Stimulated activated CD8-positive, alpha-beta memory T cell treated with anti-CD3 and anti-CD28 coated beads, Interleukin-12 subunit alpha, Interleukin-12 subunit beta, amount 100 ng/mL, for 1 hour (primary cell): Measurements from ENCODE around the gene FAM13A.

Experiments
- DNase-seq: peaks from one replicate; pipeline ENCODE4 v3.0.0-alpha.2; 2020; ENCODE audit warnings: low read depth

Gene FAM13A

GRCh38 chr4:88836216-88836615, 220.8 kb downstream of the FAM13A start:
- DNase-seq: no peak

- DNase-seq: no peak
Measured at GRCh38 chr4:88831031-88831430, 226.0 kb downstream of the FAM13A start.

- no peak for DNase-seq
Measured at GRCh38 chr4:88830598-88830997, 226.4 kb downstream of the FAM13A start.

GRCh38 chr4:88828842-88829571, 228.0 kb downstream of the FAM13A start:
- no peak for DNase-seq

GRCh38 chr4:88827442-88827841, 229.5 kb downstream of the FAM13A start:
- DNase-seq: no peak

GRCh38 chr4:88826771-88827170, 230.2 kb downstream of the FAM13A start:
- DNase-seq: no peak

GRCh38 chr4:88825931-88826330, 231.1 kb downstream of the FAM13A start:
- DNase-seq: no peak

- peak; percentile 32 for DNase-seq
Measured at GRCh38 chr4:88823058-88823919, 233.7 kb downstream of the FAM13A start.

- no peak for DNase-seq
Measured at GRCh38 chr4:88822034-88822789, 234.8 kb downstream of the FAM13A start.

GRCh38 chr4:88821522-88821921, 235.5 kb downstream of the FAM13A start:
- DNase-seq: no peak

- no peak for DNase-seq
Measured at GRCh38 chr4:88820698-88821415, 236.1 kb downstream of the FAM13A start.

- DNase-seq: no peak
Measured at GRCh38 chr4:88819818-88820697, 236.9 kb downstream of the FAM13A start.

- peak; percentile 30 for DNase-seq
Measured at GRCh38 chr4:88818631-88819470, 238.1 kb downstream of the FAM13A start.

- DNase-seq: no peak
Measured at GRCh38 chr4:88817740-88818139, 239.2 kb downstream of the FAM13A start.

- DNase-seq: no peak
Measured at GRCh38 chr4:88816360-88816759, 240.6 kb downstream of the FAM13A start.

GRCh38 chr4:88814043-88814617, 242.9 kb downstream of the FAM13A start:
- DNase-seq: no peak

GRCh38 chr4:88813013-88813412, 244.0 kb downstream of the FAM13A start:
- no peak for DNase-seq

- DNase-seq: no peak
Measured at GRCh38 chr4:88812420-88812819, 244.6 kb downstream of the FAM13A start.

GRCh38 chr4:88811904-88812303, 245.1 kb downstream of the FAM13A start:
- no peak for DNase-seq

- DNase-seq: no peak
Measured at GRCh38 chr4:88810325-88810724, 246.7 kb downstream of the FAM13A start.
